CD14-positive monocyte (primary cell): ENCODE results near the gene C4orf54. TPM values are rescaled to one million over a fixed set of nuclear protein-coding genes. Genes with fewer than 3 reads are reported as not detected.

ENCODE experiments used
- DNase-seq, 3 donors: peaks; one replicate each; pipeline ENCODE4 v3.0.0-alpha.2; 2011 to 2022
- H2AFZ ChIP-seq: 2 replicates; pipeline ENCODE4 v1.6.0; 2012; ENCODE audit warnings: mild to moderate bottlenecking, low read depth, low read length, inconsistent platforms; ENCODE audit not compliant: insufficient read depth, poor library complexity, severe bottlenecking
- H3K27ac ChIP-seq, 2 donors: 1 replicate in 1 of 2; 2 replicates in 1 of 2; pipeline ENCODE4 v1.5.1; 2012 to 2013; ENCODE audit warnings: low read length in 2 of 2, control low read depth in 1 of 2, inconsistent platforms in 1 of 2, low read depth in 1 of 2, mild to moderate bottlenecking in 1 of 2
- H3K27me3 ChIP-seq, 2 donors: one replicate each; pipeline versions ENCODE4 v1.6.0 to v1.6.1; 2011 to 2013; ENCODE audit warnings: low read length in 2 of 2; ENCODE audit not compliant: control insufficient read depth in 2 of 2, insufficient read depth in 2 of 2
- H3K36me3 ChIP-seq, 2 donors: replicated peaks in 1 of 2; 1 replicate in 1 of 2; 2 replicates in 1 of 2; pipeline versions ENCODE4 v1.5.1 to v1.6.1; 2012 to 2013; ENCODE audit warnings: low read length in 2 of 2, control low read depth in 1 of 2, inconsistent platforms in 1 of 2, mild to moderate bottlenecking in 1 of 2; ENCODE audit not compliant: insufficient read depth in 2 of 2, control insufficient read depth in 1 of 2
- H3K4me1 ChIP-seq, 2 donors: 1 replicate in 1 of 2; 2 replicates in 1 of 2; pipeline versions ENCODE4 v1.5.1 to v1.6.1; 2012 to 2013; ENCODE audit warnings: low read length in 2 of 2, control low read depth in 1 of 2, inconsistent platforms in 1 of 2, mild to moderate bottlenecking in 1 of 2, moderate library complexity in 1 of 2; ENCODE audit not compliant: insufficient read depth in 2 of 2, control insufficient read depth in 1 of 2
- H3K4me2 ChIP-seq: replicated peaks from 2 replicates; pipeline ENCODE3; 2012; ENCODE audit warnings: low read length, moderate library complexity, mild to moderate bottlenecking; ENCODE audit not compliant: poor library complexity, severe bottlenecking; ENCODE audit errors: extremely low read depth
- H3K4me3 ChIP-seq, 3 experiments: fragments of 200-600 bp in 1 of 3; sonication (generic) in 1 of 3; replicated peaks in 1 of 3; 1 replicate in 2 of 3; 2 replicates in 1 of 3; pipeline ENCODE4 v1.5.1; 2011 to 2013; ENCODE audit warnings: low read length in 3 of 3, mild to moderate bottlenecking in 3 of 3, control low read depth in 2 of 3, low read depth in 2 of 3, inconsistent platforms in 1 of 3, moderate library complexity in 1 of 3
- H3K79me2 ChIP-seq: 2 replicates; pipeline ENCODE4 v1.6.0; 2012; ENCODE audit warnings: mild to moderate bottlenecking, control low read depth, inconsistent platforms, low read length, moderate library complexity; ENCODE audit not compliant: insufficient read depth
- H3K9ac ChIP-seq: 2 replicates; pipeline ENCODE4 v1.6.0; 2017; ENCODE audit warnings: low read length, mild to moderate bottlenecking; ENCODE audit not compliant: insufficient read depth, poor library complexity, severe bottlenecking
- H3K9me3 ChIP-seq, 2 donors: replicated peaks in 1 of 2; 1 replicate in 1 of 2; 2 replicates in 1 of 2; pipeline versions ENCODE4 v1.5.1 to v1.6.1; 2012 to 2013; ENCODE audit warnings: low read length in 2 of 2, control low read depth in 1 of 2; ENCODE audit not compliant: control insufficient read depth in 1 of 2, insufficient read depth in 1 of 2
- H4K20me1 ChIP-seq: 2 replicates; pipeline ENCODE4 v1.6.0; 2012; ENCODE audit warnings: mild to moderate bottlenecking, low read length, control low read depth, moderate library complexity; ENCODE audit not compliant: insufficient read depth
- H3K27ac Mint-ChIP-seq, 7 donors: one replicate each; pipeline ENCODE4 v1.8.0; 2020; ENCODE audit warnings: mild to moderate bottlenecking in 7 of 7, mixed read lengths in 7 of 7, moderate library complexity in 6 of 7, inconsistent platforms in 2 of 7
- H3K27me3 Mint-ChIP-seq, 3 donors: one replicate each; pipeline ENCODE4 v1.8.0; 2021 to 2022; ENCODE audit warnings: low read depth in 3 of 3, mild to moderate bottlenecking in 3 of 3, mixed read lengths in 3 of 3, moderate library complexity in 3 of 3, inconsistent platforms in 1 of 3
- H3K36me3 Mint-ChIP-seq, 2 donors: one replicate each; pipeline ENCODE4 v1.8.0; 2020; ENCODE audit warnings: mixed read lengths in 2 of 2, inconsistent platforms in 1 of 2, mild to moderate bottlenecking in 1 of 2
- H3K4me1 Mint-ChIP-seq: one replicate; pipeline ENCODE4 v1.8.0; 2020; ENCODE audit warnings: mild to moderate bottlenecking, mixed read lengths
- H3K4me3 Mint-ChIP-seq, 2 donors: one replicate each; pipeline ENCODE4 v1.8.0; 2020; ENCODE audit warnings: mild to moderate bottlenecking in 2 of 2, mixed read lengths in 2 of 2, moderate library complexity in 1 of 2
- H3K9me3 Mint-ChIP-seq, 7 donors: one replicate each; pipeline ENCODE4 v1.8.0; 2020 to 2022; ENCODE audit warnings: mixed read lengths in 7 of 7, mild to moderate bottlenecking in 6 of 7, moderate library complexity in 6 of 7, inconsistent platforms in 2 of 7
- CTCF ChIP-seq: fragments of 200-600 bp; IDR thresholded peaks from one replicate; pipeline ENCODE4 v1.8.0; 2022; ENCODE audit warnings: antibody characterized with exemption, mild to moderate bottlenecking
- WGBS: methylation state at CpG from one replicate; pipeline ENCODE4 v1.1.5; 2013; ENCODE audit warnings: missing lambda C conversion rate; ENCODE audit not compliant: insufficient coverage; 5-methylcytosine and 5-hydroxymethylcytosine counted together
- intact Hi-C, 2 donors: fragments of 100-400 bp; cut with micrococcal nuclease; formaldehyde crosslinking; loops; one replicate each; pipeline versions ENCODE4 v1.15.0 to v1.15.1; 2023
- polyA plus RNA-seq, 3 donors: library from polyadenylated mRNA; depleted of rRNA in 1 of 3; unstranded in 2 of 3; stranded (reverse) in 1 of 3; fragments of 300-500 nt in 2 of 3; fragments of >200 nt in 1 of 3; fragmentation: Illumina TruSeq in 2 of 3; gene quantifications; 1 replicate in 2 of 3; 2 replicates in 1 of 3; pipeline ENCODE4 v1.2.3, GENCODE V29; 2012 to 2021

The C4orf54 gene
- polyA plus RNA-seq, 3 donors = not detected

GRCh38 chr4:99664716-99665115, 7.1 kb upstream of the C4orf54 start:
- H3K36me3 Mint-ChIP-seq = no peaks in the 10 kb centered on the region
- H3K27ac Mint-ChIP-seq = no peak overlapping the region
- H3K4me3 Mint-ChIP-seq = no peak overlapping the region
- Histone ChIP-seq H3K27me3 (no peaks in the 10 kb centered on the region), H4K20me1 (no peaks in the 10 kb centered on the region), H3K9me3 (peaks cover 0 to 7% of the 10 kb centered on the region in 2 donors), H2AFZ (no peak overlapping the region), H3K36me3 (no peaks in the 10 kb centered on the region), H3K79me2 (no peaks in the 10 kb centered on the region), H3K27ac (no peak overlapping the region), H3K4me2 (no peak overlapping the region), H3K4me3 (no peak overlapping the region), H3K4me1 (no peaks in the 10 kb centered on the region), H3K9ac (no peak overlapping the region)
- intact Hi-C loops = no loop called here
- no peaks in the 10 kb centered on the region for H3K4me1 Mint-ChIP-seq
- H3K9me3 Mint-ChIP-seq = peaks cover 0 to 6% (median 2%) of the 10 kb centered on the region in 7 donors
- no peak for DNase-seq
- no peaks in the 10 kb centered on the region for H3K27me3 Mint-ChIP-seq
- TF ChIP-seq CTCF = no peak

GRCh38 chr4:99661907-99662306, 4.3 kb upstream of the C4orf54 start:
- no peak overlapping the region for H3K4me3 ChIP-seq
- H3K4me1 Mint-ChIP-seq = no peaks in the 10 kb centered on the region
- H3K9me3 ChIP-seq = no peaks in the 10 kb centered on the region
- no peak for DNase-seq
- no peaks in the 10 kb centered on the region for H3K36me3 Mint-ChIP-seq
- H3K27ac Mint-ChIP-seq = no peak overlapping the region
- peaks cover 0 to 2% (median 0%) of the 10 kb centered on the region in 7 donors for H3K9me3 Mint-ChIP-seq
- H2AFZ ChIP-seq = no peak overlapping the region
- intact Hi-C loops = no loop called here
- no peaks in the 10 kb centered on the region for H3K36me3 ChIP-seq
- H3K79me2 ChIP-seq = no peaks in the 10 kb centered on the region
- no peak for TF ChIP-seq CTCF
- H3K9ac ChIP-seq = no peak overlapping the region
- no peaks in the 10 kb centered on the region for H4K20me1 ChIP-seq
- no peaks in the 10 kb centered on the region for H3K4me1 ChIP-seq
- no peak overlapping the region for H3K27ac ChIP-seq
- peaks cover 0 to 2% (median 0%) of the 10 kb centered on the region in 3 donors for H3K27me3 Mint-ChIP-seq
- no peak overlapping the region for H3K4me3 Mint-ChIP-seq
- H3K27me3 ChIP-seq = no peaks in the 10 kb centered on the region
- no peak overlapping the region for H3K4me2 ChIP-seq
- 93% methylated on average over 3 of the region's 5 CpGs for WGBS
